DND-41 (cell line): ENCODE data around the gene VWCE.

Source experiments
- ATAC-seq: fragments of 200-7000 bp; cut with Tn5 transposase; 3 replicates; pipeline ENCODE4 v1.9.1; 2021; ENCODE audit warnings: low read depth; ENCODE audit not compliant: insufficient read depth
- DNase-seq: peaks from one replicate; pipeline ENCODE4 v3.0.0-alpha.2; 2020
- H2AFZ ChIP-seq: 2 replicates; pipeline ENCODE4 v1.6.0; 2012; ENCODE audit warnings: low read depth, low read length
- H3K27ac ChIP-seq: 2 replicates; pipeline ENCODE4 v1.5.1; 2012; ENCODE audit warnings: low read length, inconsistent platforms
- H3K27me3 ChIP-seq: fragments of 200-600 bp; sonication (generic); 2 replicates; pipeline ENCODE4 v1.6.0; 2012; ENCODE audit warnings: low read length, mild to moderate bottlenecking, inconsistent platforms; ENCODE audit not compliant: insufficient read depth, poor library complexity
- H3K36me3 ChIP-seq: 2 replicates; pipeline ENCODE4 v1.5.1; 2012; ENCODE audit warnings: low read length, inconsistent platforms; ENCODE audit not compliant: insufficient read depth
- H3K4me1 ChIP-seq: 2 replicates; pipeline ENCODE4 v1.5.1; 2012; ENCODE audit warnings: mild to moderate bottlenecking, low read length; ENCODE audit not compliant: insufficient read depth
- H3K4me2 ChIP-seq: 2 replicates; pipeline ENCODE4 v1.6.0; 2012; ENCODE audit warnings: mild to moderate bottlenecking, moderate library complexity, low read length, inconsistent platforms; ENCODE audit not compliant: insufficient read depth
- H3K4me3 ChIP-seq, 2 experiments: fragments of 200-600 bp in 1 of 2; shearing (Covaris generic) in 1 of 2; 2 replicates each; pipeline ENCODE4 v1.5.1; 2012 to 2016; ENCODE audit warnings: inconsistent platforms in 2 of 2, low read length in 2 of 2, mild to moderate bottlenecking in 2 of 2, low read depth in 1 of 2, moderate library complexity in 1 of 2
- H3K79me2 ChIP-seq: 2 replicates; pipeline ENCODE4 v1.6.0; 2012; ENCODE audit warnings: low read length, inconsistent platforms; ENCODE audit not compliant: insufficient read depth
- H3K9ac ChIP-seq: 2 replicates; pipeline ENCODE4 v1.6.0; 2012; ENCODE audit warnings: low read depth, mild to moderate bottlenecking, inconsistent platforms, low read length, moderate library complexity
- H3K9me3 ChIP-seq: 2 replicates; pipeline ENCODE4 v1.5.1; 2012; ENCODE audit warnings: low read length, moderate library complexity, mild to moderate bottlenecking, inconsistent platforms; ENCODE audit not compliant: insufficient read depth, severe bottlenecking
- H4K20me1 ChIP-seq: 2 replicates; pipeline ENCODE4 v1.6.0; 2012; ENCODE audit warnings: low read length; ENCODE audit not compliant: insufficient read depth
- EZH2 ChIP-seq: IDR thresholded peaks from 3 replicates; pipeline ENCODE4 v1.6.1; 2012; ENCODE audit warnings: borderline replicate concordance, low read depth, mild to moderate bottlenecking, moderate library complexity, low read length, inconsistent platforms; ENCODE audit not compliant: severe bottlenecking
- TF ChIP-seq, protein P1 (sequence below): IDR thresholded peaks from 2 replicates; pipeline ENCODE4 v1.5.1; 2012; ENCODE audit warnings: borderline replicate concordance, low read length, moderate library complexity, mild to moderate bottlenecking; ENCODE audit not compliant: poor library complexity, severe bottlenecking; ENCODE audit errors: extremely low read depth

The VWCE gene

DNA sequence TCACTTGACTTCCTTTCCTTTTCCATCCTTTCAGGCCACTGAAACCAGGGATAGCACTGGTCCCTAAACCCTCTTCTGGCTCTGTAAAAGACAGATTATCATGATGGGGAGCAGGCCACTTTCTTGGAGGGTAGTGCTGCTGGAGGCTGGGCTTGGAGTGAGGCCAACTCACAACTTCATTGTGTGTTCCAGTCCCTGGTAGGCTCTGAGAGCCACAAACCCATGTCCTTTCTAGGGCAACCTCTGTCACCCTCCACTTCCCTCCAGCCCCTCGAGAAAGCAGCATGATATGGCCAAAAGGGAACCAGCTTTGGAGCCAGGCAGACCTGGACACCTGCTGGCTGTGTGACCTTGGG, 40.2 kb upstream of the VWCE start:
- H3K4me1 ChIP-seq, result peaks cover 52% of the 10 kb centered on the region
- no peaks in the 10 kb centered on the region for H3K9me3 ChIP-seq
- H3K9ac ChIP-seq, result peak overlapping the region; percentile 7; the same call in 1 of the 2 replicates
- H4K20me1 ChIP-seq, result peaks cover 16% of the 10 kb centered on the region; the same call in 1 of the 2 replicates
- no peaks in the 10 kb centered on the region for H3K27me3 ChIP-seq
- no peak for ATAC-seq
- H2AFZ ChIP-seq, result no peak overlapping the region; the same call in 1 of the 2 replicates
- no peak overlapping the region for H3K4me3 ChIP-seq
- peaks cover 33% of the 10 kb centered on the region for H3K79me2 ChIP-seq
- peak overlapping the region; percentile 38; the same call in 1 of the 2 replicates for H3K27ac ChIP-seq
- TF ChIP-seq EZH2, result no peak
- TF ChIP-seq, protein P1, sequence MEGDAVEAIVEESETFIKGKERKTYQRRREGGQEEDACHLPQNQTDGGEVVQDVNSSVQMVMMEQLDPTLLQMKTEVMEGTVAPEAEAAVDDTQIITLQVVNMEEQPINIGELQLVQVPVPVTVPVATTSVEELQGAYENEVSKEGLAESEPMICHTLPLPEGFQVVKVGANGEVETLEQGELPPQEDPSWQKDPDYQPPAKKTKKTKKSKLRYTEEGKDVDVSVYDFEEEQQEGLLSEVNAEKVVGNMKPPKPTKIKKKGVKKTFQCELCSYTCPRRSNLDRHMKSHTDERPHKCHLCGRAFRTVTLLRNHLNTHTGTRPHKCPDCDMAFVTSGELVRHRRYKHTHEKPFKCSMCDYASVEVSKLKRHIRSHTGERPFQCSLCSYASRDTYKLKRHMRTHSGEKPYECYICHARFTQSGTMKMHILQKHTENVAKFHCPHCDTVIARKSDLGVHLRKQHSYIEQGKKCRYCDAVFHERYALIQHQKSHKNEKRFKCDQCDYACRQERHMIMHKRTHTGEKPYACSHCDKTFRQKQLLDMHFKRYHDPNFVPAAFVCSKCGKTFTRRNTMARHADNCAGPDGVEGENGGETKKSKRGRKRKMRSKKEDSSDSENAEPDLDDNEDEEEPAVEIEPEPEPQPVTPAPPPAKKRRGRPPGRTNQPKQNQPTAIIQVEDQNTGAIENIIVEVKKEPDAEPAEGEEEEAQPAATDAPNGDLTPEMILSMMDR, result no peak
- peaks cover under 1% of the 10 kb centered on the region; the same call in 1 of the 2 replicates for H3K36me3 ChIP-seq
- DNase-seq, result no peak
- H3K4me2 ChIP-seq, result no peak overlapping the region

DNA sequence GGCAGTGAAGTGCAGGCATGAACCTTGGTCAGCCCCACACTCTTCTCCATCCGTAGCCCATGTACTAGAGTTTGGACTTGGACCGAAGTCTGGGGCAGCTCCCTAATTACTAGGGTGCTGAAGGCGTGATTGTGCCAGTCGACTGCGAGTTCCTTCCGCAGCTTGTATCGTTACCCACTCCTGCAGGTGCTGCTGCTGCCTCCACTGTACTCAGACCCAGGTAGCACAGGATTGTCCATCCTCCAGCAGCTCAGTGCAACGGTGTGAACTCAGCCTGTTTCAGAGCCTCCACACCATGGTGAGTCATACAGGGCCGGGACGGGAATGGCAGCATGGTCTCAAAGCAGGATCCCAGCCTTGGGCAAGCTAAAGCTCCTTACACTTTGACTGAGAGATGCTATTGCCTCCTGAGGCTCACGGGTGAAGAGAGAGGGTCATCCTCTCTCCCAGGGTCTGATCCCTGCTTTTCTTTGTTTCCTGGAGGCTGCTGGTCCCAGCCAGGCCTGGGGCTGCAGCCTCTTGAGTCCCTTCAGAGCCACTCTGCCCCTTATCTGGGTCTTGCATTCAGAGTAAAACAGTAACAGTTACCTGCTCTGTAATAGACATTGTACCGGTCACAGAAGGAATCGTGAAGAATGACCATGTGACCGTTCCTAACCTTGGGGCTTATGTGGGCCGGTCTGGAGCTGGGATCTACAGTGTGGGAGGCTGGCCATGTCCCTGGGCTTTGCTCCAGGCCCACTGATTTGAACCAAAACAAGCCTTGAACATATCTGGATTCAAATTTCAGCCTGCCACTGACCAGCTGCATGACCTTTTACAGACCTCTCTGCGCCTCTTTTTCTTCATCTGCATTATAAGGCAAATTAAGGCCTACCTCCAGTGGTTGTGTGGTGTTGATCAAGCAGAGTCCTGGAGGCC, 39.6 kb upstream of the VWCE start:
- H3K4me3 ChIP-seq, result peak overlapping the region in 1 of 2 experiments; percentile 64; a peak in 2 of 4 replicates
- no peak for TF ChIP-seq EZH2
- TF ChIP-seq, protein P1, result no peak
- peak overlapping the region; percentile 98 for H3K9ac ChIP-seq
- peak overlapping the region; percentile 86; the same call in 1 of the 2 replicates for H3K4me2 ChIP-seq
- DNase-seq, result no peak
- no peaks in the 10 kb centered on the region for H3K9me3 ChIP-seq
- H2AFZ ChIP-seq, result peak overlapping the region; percentile 78; the same call in 1 of the 2 replicates
- peaks cover 19% of the 10 kb centered on the region; the same call in 1 of the 2 replicates for H4K20me1 ChIP-seq
- H3K27me3 ChIP-seq, result no peaks in the 10 kb centered on the region
- peaks cover 39% of the 10 kb centered on the region for H3K79me2 ChIP-seq
- H3K27ac ChIP-seq, result peak overlapping the region; percentile 88
- H3K36me3 ChIP-seq, result peaks cover 7% of the 10 kb centered on the region
- no peak for ATAC-seq
- H3K4me1 ChIP-seq, result peaks cover 57% of the 10 kb centered on the region

DNA sequence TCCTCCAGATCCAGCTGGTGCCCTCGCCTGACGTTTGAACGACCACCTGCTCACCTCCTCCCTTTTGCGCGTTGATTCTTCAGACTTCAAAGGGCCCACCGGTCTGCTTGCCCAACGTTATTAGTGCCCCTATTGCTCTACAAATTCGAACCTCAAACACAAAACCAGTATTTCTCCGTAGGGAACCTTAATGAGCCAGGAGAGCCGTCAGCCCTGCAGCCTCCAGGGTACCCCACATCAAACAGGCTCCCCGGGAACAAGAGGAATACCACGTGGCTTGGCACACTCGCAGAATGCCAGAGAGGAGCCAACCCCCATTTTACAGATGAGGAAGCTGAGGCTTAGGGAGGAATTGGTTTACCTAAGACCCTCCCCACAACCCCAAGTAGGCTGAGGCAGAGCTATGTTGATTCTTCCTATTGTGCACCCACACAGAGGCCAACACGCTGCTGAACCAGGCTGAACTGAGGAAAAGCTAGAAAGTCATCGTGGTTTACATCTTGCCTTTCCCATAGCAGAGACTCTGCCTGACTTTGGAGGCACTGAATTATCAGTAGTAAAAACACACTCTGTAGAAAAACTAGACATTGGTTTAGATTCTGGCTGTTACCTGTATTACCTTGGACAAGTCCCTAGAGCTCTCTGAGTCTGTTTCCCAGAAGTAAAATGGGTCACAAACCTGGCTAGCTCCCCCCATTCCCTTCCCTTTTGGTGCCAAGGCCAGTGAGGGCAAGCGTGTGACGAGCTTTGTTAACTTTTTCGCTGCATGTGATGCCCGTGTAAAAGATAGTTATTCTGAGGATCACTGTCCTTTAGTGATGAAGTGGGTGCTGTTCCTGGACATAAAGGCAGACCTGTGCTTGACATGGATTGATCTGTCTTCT, 38.7 kb upstream of the VWCE start:
- no peak for TF ChIP-seq EZH2
- TF ChIP-seq, protein P1, result no peak
- peak overlapping the region; percentile 78 for H2AFZ ChIP-seq
- DNase-seq (no peak), ATAC-seq (peak; percentile 2)
- H3K9me3 ChIP-seq, result no peaks in the 10 kb centered on the region
- H3K4me2 ChIP-seq, result peak overlapping the region; percentile 86
- peaks cover 16% of the 10 kb centered on the region for H3K36me3 ChIP-seq
- H3K9ac ChIP-seq, result peak overlapping the region; percentile 98
- H3K27ac ChIP-seq, result peak overlapping the region; percentile 88
- H3K4me3 ChIP-seq, result peak overlapping the region; percentile 64 to 97; a peak in 3 of 4 replicates
- H4K20me1 ChIP-seq, result peaks cover 27% of the 10 kb centered on the region; the same call in 1 of the 2 replicates
- peaks cover 63% of the 10 kb centered on the region for H3K4me1 ChIP-seq
- H3K27me3 ChIP-seq, result no peaks in the 10 kb centered on the region
- peaks cover 48% of the 10 kb centered on the region for H3K79me2 ChIP-seq
